Hepatocyte (in vitro differentiated cells): Measurements from ENCODE around the gene LRRC1. TPM values are rescaled to one million over a fixed set of nuclear protein-coding genes. Genes with fewer than 3 reads are reported as not detected.

ENCODE experiments used
- DNase-seq: peaks from one replicate; pipeline ENCODE4 v3.0.0-alpha.2; 2016; ENCODE audit warnings: low spot score
- H2AFZ ChIP-seq: fragments of 200-600 bp; sonication (generic); 2 replicates; pipeline ENCODE4 v1.6.0; 2016; ENCODE audit warnings: antibody characterized with exemption, mild to moderate bottlenecking
- H3K27ac ChIP-seq: fragments of 200-600 bp; sonication (generic); 2 replicates; pipeline ENCODE4 v1.5.1; 2016; ENCODE audit warnings: mild to moderate bottlenecking
- H3K27me3 ChIP-seq: fragments of 200-600 bp; sonication (generic); 2 replicates; pipeline ENCODE4 v1.6.1; 2016
- H3K36me3 ChIP-seq: fragments of 200-600 bp; sonication (generic); replicated peaks from 2 replicates; pipeline ENCODE4 v1.5.1; 2016; ENCODE audit warnings: low read depth; ENCODE audit not compliant: insufficient read depth
- H3K4me1 ChIP-seq: fragments of 200-600 bp; sonication (generic); 2 replicates; pipeline ENCODE4 v1.5.1; 2016; ENCODE audit warnings: mild to moderate bottlenecking, moderate library complexity; ENCODE audit not compliant: insufficient read depth
- H3K4me2 ChIP-seq: fragments of 200-600 bp; sonication (generic); 2 replicates; pipeline ENCODE4 v1.6.0; 2016
- H3K4me3 ChIP-seq: fragments of 200-600 bp; sonication (generic); 2 replicates; pipeline ENCODE4 v1.5.1; 2016; ENCODE audit warnings: mild to moderate bottlenecking
- H3K79me2 ChIP-seq: fragments of 200-600 bp; sonication (generic); 2 replicates; pipeline ENCODE4 v1.6.0; 2017; ENCODE audit warnings: mild to moderate bottlenecking
- H3K9me2 ChIP-seq: fragments of 200-600 bp; sonication (generic); replicated peaks from 2 replicates; pipeline ENCODE4 v1.6.0; 2017; ENCODE audit warnings: mild to moderate bottlenecking; ENCODE audit not compliant: insufficient read depth
- H3K9me3 ChIP-seq: fragments of 200-600 bp; sonication (generic); 2 replicates; pipeline ENCODE4 v1.5.1; 2016; ENCODE audit warnings: low read depth, mild to moderate bottlenecking
- H4K20me1 ChIP-seq: fragments of 200-600 bp; sonication (generic); 2 replicates; pipeline ENCODE4 v1.6.0; 2016; ENCODE audit warnings: mild to moderate bottlenecking; ENCODE audit not compliant: insufficient read depth, poor library complexity, severe bottlenecking
- CTCF ChIP-seq: fragments of 200-600 bp; sonication (generic); IDR thresholded peaks from 2 replicates; pipeline ENCODE4 v1.5.1; 2016; ENCODE audit warnings: antibody characterized with exemption, mild to moderate bottlenecking; ENCODE audit not compliant: poor library complexity
- EZH2 ChIP-seq: fragments of 200-600 bp; sonication (generic); IDR thresholded peaks from 2 replicates; pipeline ENCODE4 v1.6.1; 2016; ENCODE audit warnings: antibody characterized with exemption, mild to moderate bottlenecking, borderline replicate concordance
- EZH2phosphoT487 ChIP-seq: fragments of 200-600 bp; sonication (generic); IDR thresholded peaks from one replicate; pipeline ENCODE4 v1.6.1; 2018; ENCODE audit warnings: antibody characterized with exemption, mild to moderate bottlenecking, low read depth, moderate library complexity; ENCODE audit not compliant: unreplicated experiment, severe bottlenecking
- WGBS: methylation state at CpG from one replicate; pipeline ENCODE4 v1.1.6; 2016; ENCODE audit warnings: low lambda C conversion rate; ENCODE audit errors: missing lambda C conversion rate; 5-methylcytosine and 5-hydroxymethylcytosine counted together
- polyA plus RNA-seq: library from polyadenylated mRNA; unstranded; fragments of >200 nt; fragmentation: Nextera tagmentation; extraction: Ambion mirVana; gene quantifications from 2 replicates; pipeline ENCODE4 v1.2.1, GENCODE V29; 2016
- total RNA-seq: library from RNA; depleted of rRNA; stranded (reverse); fragments of >200 nt; gene quantifications from 2 replicates; pipeline ENCODE4 v1.2.3, GENCODE V29; 2014

The LRRC1 gene
- total and polyA plus RNA-seq, 2 experiments from 2014 or later, result 54.3 to 61.4 TPM

GRCh38 chr6:53937461-53937860 lies 142.7 kb downstream of the LRRC1 start:
- 67% methylated on average over 4 of the region's 4 CpGs for WGBS
- no peaks in the 10 kb centered on the region for H4K20me1 ChIP-seq
- no peaks in the 10 kb centered on the region for H3K9me3 ChIP-seq
- H3K9me2 ChIP-seq, result no peaks in the 10 kb centered on the region
- no peak overlapping the region for H3K4me3 ChIP-seq
- no peaks in the 10 kb centered on the region for H3K36me3 ChIP-seq
- TF ChIP-seq CTCF (no peak), EZH2 (no peak)
- H2AFZ ChIP-seq, result no peak overlapping the region
- H3K27ac ChIP-seq, result no peak overlapping the region
- H3K79me2 ChIP-seq, result no peaks in the 10 kb centered on the region
- peaks cover 4% of the 10 kb centered on the region for H3K4me1 ChIP-seq
- no peak overlapping the region for H3K4me2 ChIP-seq
- H3K27me3 ChIP-seq, result no peaks in the 10 kb centered on the region
- no peak for DNase-seq

- H3K36me3 ChIP-seq, result no peaks in the 10 kb centered on the region
- H3K79me2 ChIP-seq, result no peaks in the 10 kb centered on the region
- H3K9me3 ChIP-seq, result no peaks in the 10 kb centered on the region
- H3K27me3 ChIP-seq, result no peaks in the 10 kb centered on the region
- H3K9me2 ChIP-seq, result no peaks in the 10 kb centered on the region
- no peak overlapping the region for H3K4me3 ChIP-seq
- no peak overlapping the region for H3K4me2 ChIP-seq
- H4K20me1 ChIP-seq, result no peaks in the 10 kb centered on the region
- 71% methylated on average over 1 of the region's 1 CpG for WGBS
- peaks cover 6% of the 10 kb centered on the region for H3K4me1 ChIP-seq
- TF ChIP-seq EZH2phosphoT487 (no peak), CTCF (no peak), EZH2 (no peak)
- no peak for DNase-seq
- H3K27ac ChIP-seq, result no peak overlapping the region
- no peak overlapping the region for H2AFZ ChIP-seq
These were observed 144.0 kb downstream of the LRRC1 start for GRCh38 chr6:53938810-53939209.

- H3K27me3 ChIP-seq, result no peaks in the 10 kb centered on the region
- no peak overlapping the region for H3K27ac ChIP-seq
- H3K4me3 ChIP-seq, result no peak overlapping the region
- no peaks in the 10 kb centered on the region for H3K36me3 ChIP-seq
- no peak for DNase-seq
- H4K20me1 ChIP-seq, result no peaks in the 10 kb centered on the region
- TF ChIP-seq EZH2phosphoT487 (no peak), CTCF (no peak), EZH2 (no peak)
- no peaks in the 10 kb centered on the region for H3K79me2 ChIP-seq
- H3K9me2 ChIP-seq, result no peaks in the 10 kb centered on the region
- no peak overlapping the region for H3K4me2 ChIP-seq
- H2AFZ ChIP-seq, result no peak overlapping the region
- H3K4me1 ChIP-seq, result peaks cover 12% of the 10 kb centered on the region
- H3K9me3 ChIP-seq, result no peaks in the 10 kb centered on the region
- 92% methylated on average over 3 of the region's 3 CpGs for WGBS
These were observed 145.0 kb downstream of the LRRC1 start for GRCh38 chr6:53939830-53940229.

GRCh38 chr6:53943395-53943794 lies 148.6 kb downstream of the LRRC1 start:
- H3K36me3 ChIP-seq, result no peaks in the 10 kb centered on the region
- no peaks in the 10 kb centered on the region for H3K27me3 ChIP-seq
- peaks cover 12% of the 10 kb centered on the region for H3K4me1 ChIP-seq
- H3K79me2 ChIP-seq, result no peaks in the 10 kb centered on the region
- H2AFZ ChIP-seq, result peak overlapping the region; percentile 24
- H3K4me2 ChIP-seq, result peak overlapping the region; percentile 35
- DNase-seq, result no peak
- no peaks in the 10 kb centered on the region for H3K9me3 ChIP-seq
- H4K20me1 ChIP-seq, result no peaks in the 10 kb centered on the region
- WGBS, result 50% methylated on average over 2 of the region's 2 CpGs
- H3K27ac ChIP-seq, result peak overlapping the region; percentile 26
- no peak overlapping the region for H3K4me3 ChIP-seq
- no peak for TF ChIP-seq EZH2
- no peak for TF ChIP-seq CTCF
- no peak for TF ChIP-seq EZH2phosphoT487
- H3K9me2 ChIP-seq, result no peaks in the 10 kb centered on the region
